GM23338 (cell line): ENCODE data around the gene ABCC6.

Experiments used
- CREB1 ChIP-seq: fragments of 250-450 bp; sonication (Bioruptor Pico); IDR thresholded peaks from 2 replicates; pipeline ENCODE4 v1.5.0; 2020; ENCODE audit warnings: low read depth, mild to moderate bottlenecking, moderate library complexity
- EZH2 ChIP-seq: fragments of 200-600 bp; sonication (generic); IDR thresholded peaks from one replicate; pipeline ENCODE4 v1.8.0; 2017; ENCODE audit warnings: antibody characterized with exemption, mild to moderate bottlenecking, low read depth; ENCODE audit not compliant: unreplicated experiment
- EZH2phosphoT487 ChIP-seq: fragments of 200-600 bp; sonication (generic); IDR thresholded peaks from one replicate; pipeline ENCODE4 v1.8.1; 2018; ENCODE audit warnings: antibody characterized with exemption; ENCODE audit not compliant: unreplicated experiment
- JUNB ChIP-seq: IDR thresholded peaks from one replicate; pipeline ENCODE4 v1.6.1; 2016; ENCODE audit warnings: antibody characterized with exemption; ENCODE audit not compliant: unreplicated experiment
- NANOG ChIP-seq: IDR thresholded peaks from 2 replicates; pipeline ENCODE4 v1.6.1; 2016; ENCODE audit warnings: antibody characterized with exemption, borderline replicate concordance
- POLR2AphosphoS5 ChIP-seq: IDR thresholded peaks from 2 replicates; pipeline ENCODE4 v1.6.1; 2016; ENCODE audit warnings: antibody characterized with exemption, low read depth
- STAT1 ChIP-seq: IDR thresholded peaks from one replicate; pipeline ENCODE4 v1.6.1; 2016; ENCODE audit warnings: antibody characterized with exemption; ENCODE audit not compliant: unreplicated experiment
- ZNF114 ChIP-seq: fragments of 250-450 bp; sonication (Bioruptor Pico); IDR thresholded peaks from 2 replicates; pipeline ENCODE4 v1.5.0; 2020; ENCODE audit warnings: mild to moderate bottlenecking, moderate library complexity
- ZNF331 ChIP-seq: fragments of 250-450 bp; sonication (Bioruptor Pico); IDR thresholded peaks from 2 replicates; pipeline ENCODE4 v1.5.0; 2020; ENCODE audit warnings: low read depth, mild to moderate bottlenecking, moderate library complexity
- TF ChIP-seq, protein P1 (sequence below), 2 experiments: fragments of 200-600 bp in 1 of 2; sonication (generic) in 1 of 2; conservative IDR thresholded peaks; 2 replicates each; pipeline versions ENCODE4 v1.5.1 to v1.6.1; 2016 to 2017; ENCODE audit warnings: antibody characterized with exemption in 2 of 2, low read depth in 2 of 2, mild to moderate bottlenecking in 2 of 2, moderate library complexity in 1 of 2
- TF ChIP-seq, protein P2 (sequence below): IDR thresholded peaks from one replicate; pipeline ENCODE4 v1.6.1; 2018; ENCODE audit warnings: antibody characterized with exemption; ENCODE audit not compliant: unreplicated experiment
- TF ChIP-seq, protein P3 (sequence below): IDR thresholded peaks from 2 replicates; pipeline ENCODE4 v1.6.1; 2016; ENCODE audit warnings: antibody characterized with exemption

DNA sequence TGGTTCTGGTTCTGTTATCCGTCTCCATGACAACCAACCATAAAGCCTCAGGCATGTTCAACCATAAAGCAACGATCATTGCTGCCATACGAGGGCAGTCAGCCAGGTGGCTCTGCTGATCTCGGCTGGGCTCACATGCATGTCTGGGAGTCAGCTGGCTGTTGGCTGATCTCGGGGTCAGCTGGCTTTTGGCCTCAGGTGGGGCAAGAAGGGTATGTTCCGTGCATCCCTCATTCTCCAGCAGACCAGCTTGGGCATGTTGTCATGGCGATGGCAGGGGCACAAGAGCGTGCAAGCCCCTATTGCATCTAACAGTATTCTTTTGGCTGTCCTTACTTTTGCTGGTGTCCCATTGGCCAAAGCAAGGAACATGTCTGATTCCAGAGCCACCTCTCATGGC, 86.2 kb downstream of the ABCC6 start:
- TF ChIP-seq POLR2AphosphoS5 = no peak
- TF ChIP-seq, protein P1, sequence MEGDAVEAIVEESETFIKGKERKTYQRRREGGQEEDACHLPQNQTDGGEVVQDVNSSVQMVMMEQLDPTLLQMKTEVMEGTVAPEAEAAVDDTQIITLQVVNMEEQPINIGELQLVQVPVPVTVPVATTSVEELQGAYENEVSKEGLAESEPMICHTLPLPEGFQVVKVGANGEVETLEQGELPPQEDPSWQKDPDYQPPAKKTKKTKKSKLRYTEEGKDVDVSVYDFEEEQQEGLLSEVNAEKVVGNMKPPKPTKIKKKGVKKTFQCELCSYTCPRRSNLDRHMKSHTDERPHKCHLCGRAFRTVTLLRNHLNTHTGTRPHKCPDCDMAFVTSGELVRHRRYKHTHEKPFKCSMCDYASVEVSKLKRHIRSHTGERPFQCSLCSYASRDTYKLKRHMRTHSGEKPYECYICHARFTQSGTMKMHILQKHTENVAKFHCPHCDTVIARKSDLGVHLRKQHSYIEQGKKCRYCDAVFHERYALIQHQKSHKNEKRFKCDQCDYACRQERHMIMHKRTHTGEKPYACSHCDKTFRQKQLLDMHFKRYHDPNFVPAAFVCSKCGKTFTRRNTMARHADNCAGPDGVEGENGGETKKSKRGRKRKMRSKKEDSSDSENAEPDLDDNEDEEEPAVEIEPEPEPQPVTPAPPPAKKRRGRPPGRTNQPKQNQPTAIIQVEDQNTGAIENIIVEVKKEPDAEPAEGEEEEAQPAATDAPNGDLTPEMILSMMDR (conservative IDR thresholded peaks at IDR 0.05; ENCODE audit: low read depth in 2 of 2) = no peak; a peak in 1 of 4 replicates
- TF ChIP-seq, protein P2, sequence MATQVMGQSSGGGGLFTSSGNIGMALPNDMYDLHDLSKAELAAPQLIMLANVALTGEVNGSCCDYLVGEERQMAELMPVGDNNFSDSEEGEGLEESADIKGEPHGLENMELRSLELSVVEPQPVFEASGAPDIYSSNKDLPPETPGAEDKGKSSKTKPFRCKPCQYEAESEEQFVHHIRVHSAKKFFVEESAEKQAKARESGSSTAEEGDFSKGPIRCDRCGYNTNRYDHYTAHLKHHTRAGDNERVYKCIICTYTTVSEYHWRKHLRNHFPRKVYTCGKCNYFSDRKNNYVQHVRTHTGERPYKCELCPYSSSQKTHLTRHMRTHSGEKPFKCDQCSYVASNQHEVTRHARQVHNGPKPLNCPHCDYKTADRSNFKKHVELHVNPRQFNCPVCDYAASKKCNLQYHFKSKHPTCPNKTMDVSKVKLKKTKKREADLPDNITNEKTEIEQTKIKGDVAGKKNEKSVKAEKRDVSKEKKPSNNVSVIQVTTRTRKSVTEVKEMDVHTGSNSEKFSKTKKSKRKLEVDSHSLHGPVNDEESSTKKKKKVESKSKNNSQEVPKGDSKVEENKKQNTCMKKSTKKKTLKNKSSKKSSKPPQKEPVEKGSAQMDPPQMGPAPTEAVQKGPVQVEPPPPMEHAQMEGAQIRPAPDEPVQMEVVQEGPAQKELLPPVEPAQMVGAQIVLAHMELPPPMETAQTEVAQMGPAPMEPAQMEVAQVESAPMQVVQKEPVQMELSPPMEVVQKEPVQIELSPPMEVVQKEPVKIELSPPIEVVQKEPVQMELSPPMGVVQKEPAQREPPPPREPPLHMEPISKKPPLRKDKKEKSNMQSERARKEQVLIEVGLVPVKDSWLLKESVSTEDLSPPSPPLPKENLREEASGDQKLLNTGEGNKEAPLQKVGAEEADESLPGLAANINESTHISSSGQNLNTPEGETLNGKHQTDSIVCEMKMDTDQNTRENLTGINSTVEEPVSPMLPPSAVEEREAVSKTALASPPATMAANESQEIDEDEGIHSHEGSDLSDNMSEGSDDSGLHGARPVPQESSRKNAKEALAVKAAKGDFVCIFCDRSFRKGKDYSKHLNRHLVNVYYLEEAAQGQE = no peak
- no peak for TF ChIP-seq EZH2
- TF ChIP-seq NANOG = no peak
- TF ChIP-seq CREB1 = no peak
- TF ChIP-seq EZH2phosphoT487 = no peak
- no peak for TF ChIP-seq ZNF114 (CRISPR knock-in tag)
- TF ChIP-seq JUNB = no peak
- TF ChIP-seq ZNF331 (CRISPR knock-in tag) = no peak
- TF ChIP-seq, protein P3, sequence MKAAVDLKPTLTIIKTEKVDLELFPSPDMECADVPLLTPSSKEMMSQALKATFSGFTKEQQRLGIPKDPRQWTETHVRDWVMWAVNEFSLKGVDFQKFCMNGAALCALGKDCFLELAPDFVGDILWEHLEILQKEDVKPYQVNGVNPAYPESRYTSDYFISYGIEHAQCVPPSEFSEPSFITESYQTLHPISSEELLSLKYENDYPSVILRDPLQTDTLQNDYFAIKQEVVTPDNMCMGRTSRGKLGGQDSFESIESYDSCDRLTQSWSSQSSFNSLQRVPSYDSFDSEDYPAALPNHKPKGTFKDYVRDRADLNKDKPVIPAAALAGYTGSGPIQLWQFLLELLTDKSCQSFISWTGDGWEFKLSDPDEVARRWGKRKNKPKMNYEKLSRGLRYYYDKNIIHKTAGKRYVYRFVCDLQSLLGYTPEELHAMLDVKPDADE = no peak
- TF ChIP-seq STAT1 = no peak
